Progenitor cell of endocrine pancreas (in vitro differentiated cells): Measurements from ENCODE around the gene RUNX3. TPM values are rescaled to one million over a fixed set of nuclear protein-coding genes. Genes with fewer than 3 reads are reported as not detected.

ENCODE experiments used
- DNase-seq: peaks from one replicate; pipeline ENCODE4 v3.0.0; 2021; ENCODE audit warnings: low spot score; ENCODE audit not compliant: unreplicated experiment
- H3K27ac Mint-ChIP-seq: 2 replicates; pipeline ENCODE4 v1.8.0; 2021; ENCODE audit warnings: mild to moderate bottlenecking, moderate library complexity, mixed read lengths
- H3K27me3 Mint-ChIP-seq: 2 replicates; pipeline ENCODE4 v1.8.0; 2021; ENCODE audit warnings: mixed read lengths
- H3K36me3 Mint-ChIP-seq: 2 replicates; pipeline ENCODE4 v1.8.0; 2022; ENCODE audit warnings: mixed read lengths; ENCODE audit not compliant: insufficient read depth
- H3K4me1 Mint-ChIP-seq: 2 replicates; pipeline ENCODE4 v1.8.0; 2021; ENCODE audit warnings: low read depth, mixed read lengths
- H3K4me3 Mint-ChIP-seq: 2 replicates; pipeline ENCODE4 v1.8.0; 2021; ENCODE audit warnings: low read depth, mild to moderate bottlenecking, moderate library complexity, mixed read lengths
- H3K9me3 Mint-ChIP-seq: 2 replicates; pipeline ENCODE4 v1.8.0; 2021; ENCODE audit warnings: low read depth, mixed read lengths
- total RNA-seq: library from RNA; stranded (reverse); gene quantifications from 2 replicates; pipeline ENCODE4 v1.2.1, GENCODE V29; 2021
- TF ChIP-seq, protein P1 (sequence below): fragments of 200-600 bp; sonication (generic); IDR thresholded peaks from one replicate; pipeline ENCODE4 v1.5.0; 2021; ENCODE audit warnings: antibody characterized with exemption, mild to moderate bottlenecking; ENCODE audit not compliant: unreplicated experiment

The RUNX3 gene
- total RNA-seq, 1 donor from 2014 or later: not detected

DNA sequence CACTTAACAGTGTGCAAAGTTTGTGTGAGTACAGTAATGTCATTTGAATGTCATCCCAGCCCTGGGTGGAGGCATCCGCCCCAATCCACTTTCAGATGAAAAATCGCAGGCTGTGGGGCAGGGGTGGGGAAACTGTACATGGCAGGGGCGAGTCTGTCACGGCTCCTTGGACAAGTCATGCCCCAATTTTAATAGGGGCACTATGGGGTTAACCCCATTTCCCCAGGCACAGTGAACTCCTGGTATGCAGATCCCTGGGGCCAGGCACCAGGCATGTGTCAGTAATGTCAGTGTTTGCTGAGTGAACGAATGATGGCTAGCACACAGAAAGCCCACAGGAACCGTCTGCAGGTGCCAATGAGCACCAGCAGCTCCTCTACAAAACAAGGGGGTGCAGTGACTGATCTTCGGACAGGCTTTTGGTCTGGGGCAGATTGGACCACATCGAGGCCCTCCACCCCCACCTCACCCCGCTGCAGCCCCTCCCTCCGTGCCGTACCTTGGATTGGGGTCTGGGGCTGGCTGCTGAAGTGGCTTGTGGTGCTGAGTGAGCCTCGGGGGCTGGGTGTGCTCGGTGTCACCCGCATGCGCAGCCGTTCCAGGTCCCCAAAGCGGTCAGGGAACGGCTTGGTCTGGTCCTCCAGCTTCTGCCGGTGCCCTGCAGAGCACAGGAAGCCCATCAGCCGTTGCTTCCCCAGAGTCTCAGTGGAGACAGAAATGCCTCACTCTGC is 23.2 kb downstream of the RUNX3 start:
- H3K36me3 Mint-ChIP-seq: no peaks in the 10 kb centered on the region
- H3K4me3 Mint-ChIP-seq: no peak overlapping the region

DNA sequence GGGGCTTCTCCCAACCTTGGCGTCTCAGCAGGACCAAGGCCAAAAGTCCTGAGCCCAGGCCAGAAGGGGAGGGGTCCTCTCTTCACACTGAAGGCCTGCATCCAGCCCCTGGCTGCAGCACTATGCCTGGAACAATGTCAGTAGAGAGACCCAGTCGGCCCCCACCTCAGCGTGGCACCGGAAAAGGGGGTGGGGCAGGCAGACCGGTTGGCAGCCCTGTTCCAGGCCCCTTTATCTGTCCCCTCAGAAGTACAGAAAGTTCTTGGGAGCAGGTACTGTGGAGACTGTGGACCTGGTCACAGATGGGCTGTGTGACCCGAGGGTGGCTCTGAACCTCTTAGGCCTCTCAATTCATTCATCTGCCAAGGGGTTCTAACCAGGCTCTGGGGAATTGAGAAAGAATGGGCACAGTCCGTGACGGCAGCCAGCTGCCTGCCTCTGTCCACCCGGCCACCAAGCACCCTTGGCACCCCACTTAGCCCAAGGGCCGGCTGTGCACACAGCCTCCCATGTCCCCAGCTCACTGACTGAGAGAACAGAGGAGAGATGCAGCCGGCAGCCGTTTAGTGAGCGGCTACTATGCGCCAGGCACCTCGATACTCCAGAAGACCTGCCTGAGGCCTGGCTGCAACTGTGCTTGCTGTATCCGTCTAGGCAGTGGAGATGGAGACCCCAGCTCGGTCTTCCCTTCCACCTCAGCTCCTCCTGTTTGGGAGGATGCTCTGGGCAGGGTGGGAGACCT is 23.9 kb downstream of the RUNX3 start:
- peaks cover 6% of the 10 kb centered on the region for H3K27me3 Mint-ChIP-seq
- H3K4me1 Mint-ChIP-seq: peaks cover 3% of the 10 kb centered on the region
- no peak overlapping the region for H3K4me3 Mint-ChIP-seq
- peaks cover 6% of the 10 kb centered on the region for H3K9me3 Mint-ChIP-seq
- no peak for DNase-seq
- TF ChIP-seq, protein P1, sequence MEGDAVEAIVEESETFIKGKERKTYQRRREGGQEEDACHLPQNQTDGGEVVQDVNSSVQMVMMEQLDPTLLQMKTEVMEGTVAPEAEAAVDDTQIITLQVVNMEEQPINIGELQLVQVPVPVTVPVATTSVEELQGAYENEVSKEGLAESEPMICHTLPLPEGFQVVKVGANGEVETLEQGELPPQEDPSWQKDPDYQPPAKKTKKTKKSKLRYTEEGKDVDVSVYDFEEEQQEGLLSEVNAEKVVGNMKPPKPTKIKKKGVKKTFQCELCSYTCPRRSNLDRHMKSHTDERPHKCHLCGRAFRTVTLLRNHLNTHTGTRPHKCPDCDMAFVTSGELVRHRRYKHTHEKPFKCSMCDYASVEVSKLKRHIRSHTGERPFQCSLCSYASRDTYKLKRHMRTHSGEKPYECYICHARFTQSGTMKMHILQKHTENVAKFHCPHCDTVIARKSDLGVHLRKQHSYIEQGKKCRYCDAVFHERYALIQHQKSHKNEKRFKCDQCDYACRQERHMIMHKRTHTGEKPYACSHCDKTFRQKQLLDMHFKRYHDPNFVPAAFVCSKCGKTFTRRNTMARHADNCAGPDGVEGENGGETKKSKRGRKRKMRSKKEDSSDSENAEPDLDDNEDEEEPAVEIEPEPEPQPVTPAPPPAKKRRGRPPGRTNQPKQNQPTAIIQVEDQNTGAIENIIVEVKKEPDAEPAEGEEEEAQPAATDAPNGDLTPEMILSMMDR: no peak
- no peaks in the 10 kb centered on the region for H3K36me3 Mint-ChIP-seq
- no peak overlapping the region for H3K27ac Mint-ChIP-seq

More for the DNA sequence above, 23.2 kb downstream of the RUNX3 start:
- no peak overlapping the region for H3K27ac Mint-ChIP-seq
- H3K27me3 Mint-ChIP-seq: peaks cover 6% of the 10 kb centered on the region
- peaks cover 3% of the 10 kb centered on the region for H3K4me1 Mint-ChIP-seq
- H3K9me3 Mint-ChIP-seq: peaks cover 6% of the 10 kb centered on the region
- TF ChIP-seq, protein P1: no peak
- DNase-seq: no peak

DNA sequence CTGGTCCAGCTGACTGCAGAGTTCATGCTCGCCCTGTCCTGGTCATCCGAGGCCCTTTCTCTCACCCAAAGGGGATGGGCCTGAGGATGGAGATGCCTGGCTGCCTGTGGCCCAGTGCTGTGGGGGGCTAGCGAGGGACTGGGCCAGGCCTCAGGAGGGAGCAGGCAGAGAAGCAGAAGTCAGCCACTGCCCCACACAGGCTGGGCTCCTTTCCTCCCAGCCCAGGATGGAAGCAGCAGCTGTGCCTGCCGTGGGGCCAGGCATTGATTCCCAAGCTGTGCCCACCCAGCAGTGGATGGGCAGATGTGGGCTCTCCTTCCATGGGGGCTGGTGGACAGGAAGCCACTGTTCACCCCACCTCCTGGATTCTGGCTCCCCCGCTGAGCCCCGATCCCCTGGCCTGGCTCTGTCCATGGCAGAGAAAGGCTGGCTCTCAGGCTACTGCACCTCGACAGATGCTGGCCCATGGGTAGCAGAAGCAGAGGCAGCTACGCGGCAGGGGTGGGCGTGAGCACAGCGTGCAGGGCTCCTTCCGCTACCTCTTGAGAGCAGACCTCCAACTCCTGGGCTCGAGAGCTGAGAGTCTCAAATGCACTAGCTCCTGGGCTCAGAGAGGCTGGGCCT is 24.6 kb downstream of the RUNX3 start:
- no peak overlapping the region for H3K27ac Mint-ChIP-seq
- TF ChIP-seq, protein P1: no peak
- H3K9me3 Mint-ChIP-seq: peaks cover 6% of the 10 kb centered on the region
- no peak overlapping the region for H3K4me3 Mint-ChIP-seq
- peaks cover 7% of the 10 kb centered on the region for H3K27me3 Mint-ChIP-seq
- no peak for DNase-seq
- H3K4me1 Mint-ChIP-seq: peaks cover 3% of the 10 kb centered on the region
- H3K36me3 Mint-ChIP-seq: no peaks in the 10 kb centered on the region

DNA sequence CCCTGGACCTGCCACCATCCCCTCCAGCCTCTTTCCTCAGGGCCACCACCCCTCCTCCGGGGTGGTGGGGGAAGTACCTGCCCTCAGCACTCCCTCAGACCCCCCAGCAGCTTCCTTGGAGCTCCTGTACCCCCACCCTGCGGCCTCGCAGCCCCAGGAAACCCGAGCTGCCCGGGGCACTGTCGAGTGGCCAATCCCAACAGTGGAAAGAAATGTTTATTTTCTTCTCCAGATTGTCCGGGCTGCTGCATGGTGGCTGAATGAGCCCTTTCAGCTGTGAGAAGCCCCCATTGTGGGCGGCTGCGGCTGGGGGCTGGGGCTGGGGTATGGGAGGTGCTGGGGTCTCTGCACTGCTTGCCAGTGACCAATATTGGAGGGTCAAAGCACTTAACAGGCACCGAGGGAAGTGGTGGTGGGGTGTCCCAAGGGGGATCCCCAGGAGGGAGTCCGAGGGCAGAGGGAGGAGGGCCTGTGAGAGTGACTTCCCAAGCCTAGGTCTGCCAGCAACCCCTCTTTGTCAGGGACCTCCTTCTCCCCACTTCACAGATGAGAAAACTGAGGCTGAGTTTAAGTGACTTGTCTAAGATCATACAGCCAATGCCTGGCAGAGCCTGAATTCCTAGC is 25.2 kb downstream of the RUNX3 start:
- Mint-ChIP-seq H3K9me3 (peaks cover 6% of the 10 kb centered on the region), H3K27me3 (peaks cover 14% of the 10 kb centered on the region), H3K4me1 (peaks cover 3% of the 10 kb centered on the region), H3K36me3 (no peaks in the 10 kb centered on the region), H3K27ac (no peak overlapping the region), H3K4me3 (no peak overlapping the region)
- no peak for DNase-seq
- TF ChIP-seq, protein P1: no peak
